Medulla oblongata (tissue), 1 donor: ENCODE measurements around the gene PPP2R3A.

ENCODE experiments used
- DNase-seq: peaks from one replicate; pipeline ENCODE4 v3.0.0-alpha.2; 2015; ENCODE audit errors: extremely low spot score

PPP2R3A gene

DNA sequence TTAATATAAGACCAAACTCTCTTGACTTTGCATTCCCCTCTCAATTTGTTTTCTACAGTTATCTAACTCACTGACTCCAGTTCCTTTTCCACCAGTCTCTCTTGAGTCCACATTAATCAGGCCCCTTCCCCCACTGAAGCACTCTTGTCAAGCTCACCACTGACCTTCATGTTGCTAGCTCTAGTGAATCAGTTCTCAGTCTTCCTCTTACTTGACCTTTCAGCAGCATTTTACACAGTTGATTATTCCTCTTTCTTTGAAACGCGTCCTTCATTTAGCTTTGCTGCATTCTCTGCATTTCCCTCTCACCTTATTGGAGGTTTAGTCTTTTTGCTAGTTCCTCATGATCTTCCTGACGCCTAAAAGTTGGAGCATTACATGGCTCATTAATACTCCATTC lies 8.3 kb downstream of the PPP2R3A start:
- DNase-seq: no peak

DNA sequence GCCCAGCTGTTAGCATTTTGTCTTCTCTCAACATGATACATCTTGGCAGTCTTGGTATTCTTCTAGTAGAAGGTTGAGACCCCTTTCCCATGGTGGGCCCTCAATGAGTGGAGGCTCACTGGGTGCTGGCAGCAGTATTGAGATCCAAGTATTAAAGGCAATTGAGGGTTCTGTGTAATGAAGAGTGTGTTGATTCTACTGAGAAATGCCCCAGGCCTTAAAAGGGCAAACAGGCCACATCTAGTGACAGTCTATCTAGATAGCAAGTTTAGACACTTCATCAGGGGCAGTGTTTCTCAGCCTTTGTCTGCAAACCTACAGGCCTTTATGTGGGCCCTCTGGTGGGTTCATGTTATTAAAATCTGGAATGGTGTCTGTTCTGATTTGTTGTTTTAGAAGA lies 9.5 kb downstream of the PPP2R3A start:
- no peak for DNase-seq

DNA sequence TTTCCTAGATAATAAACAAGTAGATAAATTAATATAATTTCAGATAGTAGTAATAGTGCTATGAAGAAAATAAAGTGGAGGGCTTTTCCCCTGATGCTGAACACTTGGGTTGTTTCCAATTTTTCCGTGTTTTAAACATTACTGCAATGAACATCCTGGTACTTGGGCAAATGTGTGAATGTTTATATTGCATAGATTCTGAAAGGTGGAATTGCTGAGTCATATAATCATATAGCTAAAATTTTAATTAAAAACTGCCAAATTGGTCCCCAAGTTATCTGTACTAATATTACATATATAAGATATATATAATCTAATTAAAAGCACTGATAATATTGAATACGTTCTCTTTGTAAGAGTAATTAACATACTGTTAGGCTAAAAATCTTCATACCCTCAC lies 10.0 kb downstream of the PPP2R3A start:
- no peak for DNase-seq

DNA sequence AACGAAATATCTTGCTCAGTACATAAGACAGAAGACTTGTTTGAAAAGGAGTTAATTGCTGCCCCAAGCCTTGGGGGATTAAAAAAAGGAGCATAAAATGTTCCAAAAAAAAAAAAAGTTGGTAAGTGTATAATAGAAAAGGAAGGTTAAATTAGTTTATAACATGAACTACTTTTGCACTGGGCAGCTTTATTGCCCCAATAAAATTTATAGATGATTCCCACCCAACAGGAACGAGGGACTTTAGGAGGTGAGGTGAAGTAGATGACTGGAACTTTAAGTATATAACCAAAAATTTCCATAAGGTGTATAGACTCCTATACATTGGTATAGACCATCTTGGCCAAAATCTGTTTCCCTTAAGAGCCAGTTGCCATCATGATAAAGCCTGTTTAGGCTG lies 14.8 kb downstream of the PPP2R3A start:
- DNase-seq: no peak

DNA sequence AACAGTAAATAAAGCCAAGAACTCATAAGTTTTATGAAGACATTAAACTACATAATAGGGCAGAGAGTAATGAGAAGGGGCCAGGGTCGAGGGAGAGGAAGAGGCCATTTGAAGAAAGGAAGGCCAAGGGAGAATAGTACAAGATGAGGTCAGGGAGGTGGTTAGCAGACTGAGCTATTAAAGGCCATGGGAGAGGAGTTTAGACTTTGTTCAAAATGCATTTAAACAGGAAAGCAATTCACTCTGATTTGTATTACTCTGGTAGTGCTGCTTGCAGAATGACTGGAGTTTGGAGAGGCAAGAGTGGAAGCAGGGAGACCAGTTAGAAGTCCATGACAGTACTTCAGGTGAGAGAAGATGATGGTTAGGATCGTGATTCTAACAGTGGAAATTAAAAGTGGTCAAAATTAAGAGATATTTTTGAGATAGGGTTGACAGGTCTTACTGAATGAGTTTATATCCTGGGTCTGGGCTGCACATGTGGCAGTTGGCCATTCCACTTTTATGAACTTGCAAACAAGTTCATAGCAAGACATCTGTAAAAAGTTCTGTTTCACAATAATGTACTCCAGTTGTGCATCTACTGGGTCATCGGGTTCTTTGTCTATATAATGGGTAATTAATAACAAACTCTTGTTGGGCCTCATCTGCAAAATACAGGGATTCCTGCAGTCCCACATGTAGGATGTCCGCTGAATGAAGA lies 16.3 kb downstream of the PPP2R3A start:
- DNase-seq: no peak

DNA sequence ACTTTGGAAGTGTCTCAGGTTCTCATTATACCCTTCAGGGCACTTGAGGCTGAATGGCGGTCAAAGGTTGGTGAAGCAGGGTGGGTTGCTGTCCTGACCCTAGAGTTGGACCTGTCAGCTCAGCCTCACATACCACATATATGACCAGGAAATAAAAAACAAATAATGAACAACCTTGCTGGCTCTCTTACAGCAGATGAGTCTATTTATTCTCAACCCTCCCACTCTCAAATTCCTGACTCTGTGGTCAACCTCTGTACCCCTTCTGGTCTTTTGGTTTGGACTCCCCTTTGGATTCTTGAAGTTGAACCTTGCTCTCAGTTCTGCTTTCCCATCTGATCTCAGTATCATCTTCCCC lies 16.9 kb downstream of the PPP2R3A start:
- DNase-seq: no peak

DNA sequence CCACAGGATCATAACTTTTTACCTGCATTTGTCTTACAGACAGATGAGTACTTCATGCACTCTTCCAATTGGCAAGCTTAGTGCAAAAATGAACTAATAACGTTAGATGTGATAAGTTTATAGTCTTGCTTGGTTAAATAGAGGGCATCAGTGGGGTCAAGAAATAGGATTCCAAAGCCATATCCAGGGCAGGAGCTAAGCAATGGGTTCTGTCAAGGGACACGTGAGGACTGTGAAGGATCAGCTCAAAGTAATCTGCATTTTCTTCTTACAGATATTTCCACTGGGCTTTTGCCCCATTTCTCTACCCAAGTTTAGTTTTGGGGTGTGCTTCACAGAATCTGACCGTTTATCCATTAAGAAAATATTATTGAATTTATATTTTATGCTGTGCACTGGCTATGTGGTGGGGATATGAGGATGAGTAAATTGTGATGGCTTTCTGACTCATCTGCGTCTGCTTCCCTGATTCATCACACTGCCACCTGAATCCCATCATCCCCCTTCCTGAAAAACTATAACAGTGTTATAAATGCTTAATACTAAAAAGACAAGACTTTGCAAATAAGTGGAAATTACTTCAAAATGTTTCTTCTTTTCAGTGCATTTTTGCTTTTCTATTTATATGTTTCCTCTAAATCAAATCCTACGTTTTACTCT lies 17.5 kb downstream of the PPP2R3A start:
- no peak for DNase-seq

DNA sequence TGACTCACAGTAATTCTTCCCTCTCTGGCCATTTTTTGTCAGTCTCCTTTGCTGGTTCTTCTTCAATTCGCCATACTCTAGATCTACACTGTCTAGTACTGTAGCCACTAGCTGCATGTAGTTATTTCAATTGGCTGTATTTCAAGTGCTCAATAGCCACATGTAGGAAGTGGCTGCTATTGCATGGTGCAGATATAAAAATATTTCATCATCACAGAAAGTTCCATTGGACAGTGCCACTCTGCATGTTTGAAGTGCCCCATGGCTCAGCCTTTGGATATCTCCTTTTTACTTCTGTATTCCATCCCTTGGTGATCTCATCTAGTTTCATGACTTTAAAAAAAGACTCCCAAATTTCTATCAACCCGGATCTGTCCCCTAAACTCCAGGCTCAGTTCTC lies 22.1 kb downstream of the PPP2R3A start:
- DNase-seq: no peak

DNA sequence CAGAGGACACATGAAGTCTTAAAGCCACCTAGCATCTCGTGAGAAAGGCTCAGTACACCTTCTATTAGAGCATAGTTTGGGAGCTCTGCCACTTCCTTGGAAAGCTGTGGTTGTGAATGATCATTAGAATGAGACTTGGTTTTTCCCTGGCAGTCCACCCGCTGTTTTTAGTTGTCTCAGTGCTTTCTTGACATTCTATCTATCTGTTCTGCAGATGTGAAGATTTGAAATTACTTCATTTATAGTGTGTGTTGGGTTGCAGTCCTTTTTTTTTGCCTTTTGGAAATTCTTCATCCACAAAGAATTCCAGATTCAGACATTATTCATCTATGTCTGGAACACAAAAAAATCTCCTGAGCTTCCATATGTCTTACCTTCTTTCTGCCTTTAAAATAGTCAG lies 23.7 kb downstream of the PPP2R3A start:
- DNase-seq: no peak

DNA sequence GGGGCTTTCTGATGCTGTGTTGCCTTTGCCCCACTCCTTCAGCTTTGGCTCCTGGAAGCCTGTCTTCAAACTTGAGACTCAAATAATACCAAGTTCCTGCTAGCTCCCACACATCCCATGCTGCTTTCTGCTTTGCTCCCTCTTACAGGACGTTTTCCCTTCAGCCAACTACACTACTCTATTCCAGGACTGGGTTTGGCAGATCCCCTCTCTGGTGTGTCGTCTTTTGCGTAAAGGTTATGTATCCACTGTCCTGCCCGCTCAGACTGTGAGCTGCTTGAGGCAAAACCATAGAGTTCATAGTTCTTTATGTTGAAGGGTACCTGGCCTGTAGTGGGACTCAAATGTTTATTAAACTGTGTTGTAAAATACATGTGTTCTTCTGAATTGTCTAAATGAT lies 25.4 kb downstream of the PPP2R3A start:
- no peak for DNase-seq

DNA sequence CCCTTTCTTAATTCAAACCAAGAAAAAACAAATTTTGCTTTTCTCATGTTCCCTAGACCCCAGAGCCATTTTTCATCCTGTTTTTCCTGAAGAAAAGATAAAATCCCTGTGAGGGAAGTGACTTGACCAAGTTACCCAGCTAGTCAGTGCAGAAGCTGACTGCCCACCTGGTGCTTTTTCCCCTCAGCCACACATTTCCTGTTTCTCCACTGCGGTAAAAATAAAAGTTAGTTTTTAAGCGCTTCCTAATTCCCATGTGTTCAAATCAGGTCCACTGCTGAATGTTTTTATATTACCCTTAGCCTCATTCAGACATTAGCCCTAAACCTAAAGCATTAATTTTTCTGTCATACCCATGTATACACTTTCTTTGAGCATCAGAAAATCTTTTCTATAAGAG lies 26.1 kb downstream of the PPP2R3A start:
- no peak for DNase-seq

DNA sequence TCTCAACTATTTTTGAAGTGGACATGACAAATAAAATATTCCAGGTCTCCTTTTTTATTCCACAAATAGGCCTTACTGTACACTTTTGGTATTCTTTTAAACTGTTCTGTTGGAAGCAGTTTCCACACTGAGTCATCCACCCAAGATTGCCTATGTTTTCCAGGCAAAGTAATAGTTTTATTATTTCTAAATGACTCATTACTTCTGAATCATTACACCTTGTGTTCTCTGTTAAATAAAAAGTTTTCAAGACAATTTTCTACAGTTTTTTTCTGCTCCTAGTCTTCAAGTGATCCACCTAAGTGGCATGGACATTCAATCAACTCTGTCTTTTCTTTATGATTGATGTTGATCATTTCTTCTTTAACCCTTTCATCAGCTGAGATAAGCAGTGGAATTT lies 26.5 kb downstream of the PPP2R3A start:
- DNase-seq: no peak

DNA sequence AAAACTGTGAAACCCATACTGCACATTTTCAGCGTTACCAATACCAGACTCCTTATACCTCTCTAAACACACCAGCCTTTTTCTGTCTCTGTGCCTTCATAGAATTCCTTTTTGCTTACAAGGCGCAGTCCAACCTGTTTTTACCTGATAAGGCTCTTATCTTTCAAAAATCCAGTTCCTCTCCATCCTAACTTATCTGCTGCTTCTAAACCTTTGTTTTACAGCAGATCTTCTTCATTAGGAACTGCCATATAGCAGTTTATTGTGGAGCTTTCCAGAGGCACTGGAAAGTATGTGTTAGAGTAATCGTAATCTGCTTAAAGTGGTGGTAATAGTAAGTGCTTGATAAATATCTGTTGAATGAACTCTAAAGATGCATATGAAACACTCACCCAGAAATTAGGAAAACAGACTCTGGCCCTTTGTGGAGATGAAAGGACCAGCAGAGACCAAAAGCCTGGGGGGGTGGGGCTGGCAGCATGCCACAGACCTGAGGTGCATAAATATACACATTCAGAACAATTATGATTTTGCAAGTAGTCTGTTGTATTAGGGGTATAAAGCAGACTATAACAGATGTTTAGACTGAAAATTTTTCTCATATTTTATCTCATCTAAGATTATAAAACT lies 29.3 kb downstream of the PPP2R3A start:
- no peak for DNase-seq

DNA sequence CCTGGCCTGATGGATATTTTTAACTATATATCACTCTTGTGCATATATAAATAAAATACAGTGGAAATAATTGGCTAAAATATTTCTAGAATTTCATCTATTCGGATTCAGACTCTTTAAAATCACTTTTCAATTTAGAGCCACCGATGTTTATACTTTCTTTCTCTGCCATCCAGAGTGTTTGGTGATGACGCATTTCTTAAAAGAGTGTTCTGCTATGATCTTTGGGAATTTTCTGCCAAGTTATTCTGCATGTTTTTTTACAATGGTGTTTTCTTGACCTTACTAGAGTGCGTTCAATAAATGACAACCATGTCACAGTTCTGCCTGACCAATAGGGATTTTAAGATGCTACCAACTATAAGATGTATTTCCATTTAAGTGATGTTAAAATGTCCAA lies 30.2 kb downstream of the PPP2R3A start:
- DNase-seq: no peak

DNA sequence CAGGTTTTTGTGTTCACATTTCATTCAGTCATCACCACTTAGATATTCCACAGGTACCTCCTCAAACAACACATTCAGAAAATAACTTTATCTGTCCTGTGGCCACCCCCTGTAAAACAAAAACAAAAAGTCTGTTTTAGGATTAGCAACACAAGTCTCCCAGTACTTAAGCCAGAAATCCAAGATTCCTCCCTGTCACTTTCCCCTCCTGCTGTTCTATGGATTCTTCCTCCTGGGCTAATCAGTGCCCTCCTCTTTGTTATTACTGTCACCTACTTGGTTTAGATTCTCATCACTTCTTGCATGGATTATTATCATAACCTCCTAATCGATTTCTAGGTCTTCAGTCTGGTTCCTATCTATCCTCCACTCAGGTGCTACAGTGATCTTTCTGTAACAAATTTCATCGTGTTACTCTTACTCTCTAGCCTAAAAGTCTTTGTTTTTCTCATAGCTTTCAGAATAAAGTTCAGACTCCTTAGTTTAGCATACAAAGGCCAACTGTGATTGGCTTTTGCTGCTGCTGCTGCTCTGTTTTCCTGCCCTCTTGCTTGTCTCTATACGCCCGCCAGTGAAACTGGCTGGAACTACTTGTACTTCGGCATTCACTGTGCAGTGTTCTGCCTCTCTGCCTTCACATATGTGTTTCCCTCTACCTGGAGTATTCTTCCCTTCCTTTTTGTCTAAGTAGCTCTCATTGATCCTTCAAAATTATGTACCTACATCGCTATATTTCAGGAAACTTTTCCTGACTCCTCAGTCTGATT lies 32.2 kb downstream of the PPP2R3A start:
- peak; percentile 57 for DNase-seq

DNA sequence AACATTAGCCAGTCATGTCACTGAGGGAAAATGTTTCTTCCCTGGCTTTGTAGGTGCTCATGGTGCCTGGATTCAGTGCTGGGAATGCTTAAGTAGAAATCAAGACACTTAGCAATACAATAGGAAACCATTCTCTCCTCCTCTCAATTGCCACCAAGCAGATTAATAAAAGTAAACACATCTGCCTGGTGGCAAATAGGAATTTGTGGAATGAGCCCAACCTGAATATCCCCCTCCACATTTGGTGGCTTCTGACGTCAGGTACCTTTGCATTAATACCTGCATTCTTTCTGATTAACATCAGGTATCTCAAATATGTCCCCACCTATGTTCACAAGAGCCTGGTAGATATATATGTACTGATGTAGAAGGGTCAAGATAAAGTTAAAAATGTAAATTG lies 42.7 kb downstream of the PPP2R3A start:
- no peak for DNase-seq

DNA sequence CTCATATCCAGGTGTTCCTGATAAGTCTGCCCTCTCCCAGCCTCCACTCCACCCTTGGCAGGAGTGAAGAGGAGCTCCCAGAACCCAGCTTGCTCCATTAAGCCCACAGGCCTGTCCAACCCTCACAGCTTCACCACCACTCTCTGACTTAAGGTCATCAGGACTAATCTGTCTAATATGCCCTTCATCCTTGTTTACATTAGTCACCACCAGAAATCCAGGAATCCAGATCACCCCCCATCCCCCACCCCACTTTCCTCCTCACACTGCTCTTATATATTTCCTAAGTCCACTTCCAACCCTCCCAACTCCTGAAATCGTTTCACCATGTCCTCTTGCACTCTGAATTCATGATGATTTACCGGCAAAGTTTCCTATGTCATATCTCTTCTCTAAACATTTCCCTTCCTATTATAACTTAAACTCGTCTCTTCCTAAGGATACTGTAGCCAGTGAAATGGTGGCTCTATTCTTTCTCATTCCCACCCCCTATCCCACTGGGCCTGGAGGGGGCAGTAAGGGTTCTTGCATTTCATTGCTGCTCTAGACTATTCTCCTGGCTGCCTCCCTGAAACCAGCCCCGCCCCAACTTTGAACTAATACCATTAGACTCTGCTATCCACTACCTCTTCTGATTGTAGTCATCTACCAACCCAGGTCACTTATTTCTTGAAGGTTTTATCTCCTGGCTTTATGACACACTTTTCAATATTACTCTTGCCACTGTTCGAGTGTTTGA lies 43.4 kb downstream of the PPP2R3A start:
- no peak for DNase-seq

DNA sequence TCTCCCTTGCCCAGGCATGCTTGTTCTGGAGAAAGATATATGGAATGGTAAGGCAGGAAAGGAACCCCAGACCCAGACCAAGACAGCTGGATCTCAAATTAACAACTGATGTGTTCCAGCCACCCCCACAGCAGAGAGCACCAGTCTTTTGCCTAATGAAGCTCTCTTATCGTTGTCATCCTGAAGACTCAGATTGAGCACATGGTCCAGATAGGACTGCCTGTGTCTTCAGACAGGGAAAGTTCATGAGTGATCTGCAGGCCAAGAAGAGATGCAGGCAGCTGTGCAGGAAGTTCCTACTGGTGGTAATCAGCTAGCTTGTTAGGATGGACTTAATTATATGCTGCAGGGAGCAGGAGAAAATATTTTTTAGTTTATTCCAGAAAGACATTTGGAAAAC lies 53.3 kb downstream of the PPP2R3A start:
- no peak for DNase-seq

DNA sequence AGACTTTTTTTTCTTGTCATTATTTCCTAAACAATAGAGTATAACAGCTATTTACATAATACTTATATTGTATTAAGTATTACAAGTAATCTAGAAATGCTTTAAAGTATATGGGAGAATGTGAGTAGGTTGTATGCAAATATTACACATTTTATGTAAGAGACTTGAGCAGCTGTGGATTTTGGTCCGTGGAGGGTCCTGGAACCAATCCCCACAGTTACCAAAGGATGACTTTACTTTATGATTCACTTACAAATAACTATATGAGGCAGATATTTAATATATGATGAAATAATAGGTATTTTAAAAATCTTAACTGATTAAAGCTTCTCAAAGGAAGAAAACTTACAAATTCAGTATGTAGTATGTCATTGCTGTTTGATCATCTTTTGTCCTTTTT lies 56.3 kb downstream of the PPP2R3A start:
- no peak for DNase-seq

DNA sequence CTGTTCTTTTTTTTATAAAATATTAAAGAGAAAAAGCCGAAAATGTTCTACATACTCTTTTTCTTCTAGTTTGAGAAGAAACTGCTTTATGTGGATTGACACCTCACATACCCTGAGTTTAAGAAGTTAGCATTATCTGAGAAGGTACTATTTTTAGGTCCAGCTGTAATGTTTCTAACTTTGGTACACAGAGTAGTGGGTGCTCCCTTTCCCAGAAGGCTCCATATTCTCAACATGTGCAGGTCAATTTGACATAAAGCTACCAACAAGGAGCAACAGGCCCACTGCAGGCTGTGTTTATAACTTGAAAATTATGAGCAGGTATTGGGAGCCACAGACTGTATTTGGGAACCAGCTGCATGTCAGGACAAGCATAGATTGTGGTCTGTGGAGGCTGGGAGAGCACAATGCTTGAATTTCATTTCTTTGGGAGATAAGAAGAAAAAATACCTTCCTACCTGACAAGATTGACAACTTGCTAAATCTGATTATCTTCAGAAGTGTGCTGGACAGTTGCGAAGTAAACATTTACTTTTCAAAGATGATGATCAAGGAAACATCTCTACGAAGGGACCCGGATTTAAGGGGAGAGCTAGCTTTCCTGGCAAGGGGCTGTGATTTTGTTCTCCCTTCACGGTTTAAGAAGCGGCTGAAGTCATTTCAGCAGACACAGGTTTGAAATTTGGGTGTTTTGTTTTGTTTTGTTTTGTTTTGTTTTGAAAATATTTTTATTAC lies 57.2 kb downstream of the PPP2R3A start:
- no peak for DNase-seq

DNA sequence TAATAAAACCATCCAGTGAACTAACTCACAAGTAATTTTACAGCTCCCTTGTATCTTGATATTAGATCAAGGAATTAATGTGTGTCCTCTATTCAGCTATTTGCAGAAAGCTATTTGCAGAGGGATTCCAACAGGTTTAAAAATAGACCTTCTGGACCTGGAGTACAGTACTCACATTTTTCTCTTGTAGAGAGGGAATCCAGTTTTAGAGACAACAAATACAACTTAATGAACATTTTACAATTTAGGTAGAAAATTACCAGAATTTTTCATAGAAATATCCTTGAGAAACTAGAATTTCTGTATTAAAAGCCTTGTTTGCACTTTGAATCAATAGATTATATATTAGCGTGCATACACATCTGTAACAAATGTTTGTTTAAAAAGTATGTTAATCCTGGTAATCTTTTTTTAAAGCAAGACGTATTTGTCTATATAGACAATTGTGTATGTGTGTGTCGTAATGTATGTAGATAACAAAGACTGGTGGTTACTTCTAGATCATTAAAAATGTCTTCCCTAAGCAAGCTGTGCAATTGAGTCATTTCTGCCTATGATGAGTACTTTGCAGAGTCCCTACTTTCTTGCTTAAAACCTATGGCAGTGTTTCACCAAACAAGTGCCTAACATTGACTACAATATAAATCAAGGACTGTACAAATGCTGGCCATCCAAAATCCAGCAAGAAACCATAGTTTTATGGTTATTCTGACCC lies 57.9 kb downstream of the PPP2R3A start:
- no peak for DNase-seq
